ENCODE results near the gene TVP23A.

DNA sequence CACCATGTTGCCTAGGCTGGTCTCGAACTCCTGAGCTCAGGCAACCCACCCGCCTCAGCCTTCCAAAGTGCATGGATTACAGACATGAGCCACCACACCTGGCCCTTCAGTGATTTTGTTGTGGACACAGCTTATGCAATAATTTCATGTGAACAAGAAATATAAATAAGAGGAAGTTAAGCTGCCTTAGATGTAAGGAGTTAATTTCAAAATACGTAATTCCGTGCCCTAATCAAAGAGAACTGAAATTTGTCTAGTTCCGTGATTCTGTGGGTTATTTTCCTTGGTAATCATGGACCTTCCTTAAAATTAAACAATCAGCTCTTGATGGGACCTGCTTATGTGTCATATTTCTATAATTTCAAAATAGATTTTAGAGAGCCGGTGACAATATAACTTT, 11.9 kb downstream of the TVP23A start:
- TF ChIP-seq, protein P1, sequence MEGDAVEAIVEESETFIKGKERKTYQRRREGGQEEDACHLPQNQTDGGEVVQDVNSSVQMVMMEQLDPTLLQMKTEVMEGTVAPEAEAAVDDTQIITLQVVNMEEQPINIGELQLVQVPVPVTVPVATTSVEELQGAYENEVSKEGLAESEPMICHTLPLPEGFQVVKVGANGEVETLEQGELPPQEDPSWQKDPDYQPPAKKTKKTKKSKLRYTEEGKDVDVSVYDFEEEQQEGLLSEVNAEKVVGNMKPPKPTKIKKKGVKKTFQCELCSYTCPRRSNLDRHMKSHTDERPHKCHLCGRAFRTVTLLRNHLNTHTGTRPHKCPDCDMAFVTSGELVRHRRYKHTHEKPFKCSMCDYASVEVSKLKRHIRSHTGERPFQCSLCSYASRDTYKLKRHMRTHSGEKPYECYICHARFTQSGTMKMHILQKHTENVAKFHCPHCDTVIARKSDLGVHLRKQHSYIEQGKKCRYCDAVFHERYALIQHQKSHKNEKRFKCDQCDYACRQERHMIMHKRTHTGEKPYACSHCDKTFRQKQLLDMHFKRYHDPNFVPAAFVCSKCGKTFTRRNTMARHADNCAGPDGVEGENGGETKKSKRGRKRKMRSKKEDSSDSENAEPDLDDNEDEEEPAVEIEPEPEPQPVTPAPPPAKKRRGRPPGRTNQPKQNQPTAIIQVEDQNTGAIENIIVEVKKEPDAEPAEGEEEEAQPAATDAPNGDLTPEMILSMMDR (IDR thresholded peaks at IDR 0.05 in 8 of 11, conservative IDR thresholded peaks at IDR 0.05 in 3 of 11), result no peak
- no peak for TF ChIP-seq POLR2A (IDR thresholded peaks at IDR 0.05)
- no peak for TF ChIP-seq POLR2AphosphoS5 (IDR thresholded peaks at IDR 0.05)

Data from spleen (tissue), 7 donors.